ENCODE measurements around the gene RTN4RL2. TPM values are rescaled to one million over a fixed set of nuclear protein-coding genes. Genes with fewer than 3 reads are reported as not detected.

RTN4RL2 gene
- total RNA-seq, 1 donor from 2014 or later, result 4.8 TPM

DNA sequence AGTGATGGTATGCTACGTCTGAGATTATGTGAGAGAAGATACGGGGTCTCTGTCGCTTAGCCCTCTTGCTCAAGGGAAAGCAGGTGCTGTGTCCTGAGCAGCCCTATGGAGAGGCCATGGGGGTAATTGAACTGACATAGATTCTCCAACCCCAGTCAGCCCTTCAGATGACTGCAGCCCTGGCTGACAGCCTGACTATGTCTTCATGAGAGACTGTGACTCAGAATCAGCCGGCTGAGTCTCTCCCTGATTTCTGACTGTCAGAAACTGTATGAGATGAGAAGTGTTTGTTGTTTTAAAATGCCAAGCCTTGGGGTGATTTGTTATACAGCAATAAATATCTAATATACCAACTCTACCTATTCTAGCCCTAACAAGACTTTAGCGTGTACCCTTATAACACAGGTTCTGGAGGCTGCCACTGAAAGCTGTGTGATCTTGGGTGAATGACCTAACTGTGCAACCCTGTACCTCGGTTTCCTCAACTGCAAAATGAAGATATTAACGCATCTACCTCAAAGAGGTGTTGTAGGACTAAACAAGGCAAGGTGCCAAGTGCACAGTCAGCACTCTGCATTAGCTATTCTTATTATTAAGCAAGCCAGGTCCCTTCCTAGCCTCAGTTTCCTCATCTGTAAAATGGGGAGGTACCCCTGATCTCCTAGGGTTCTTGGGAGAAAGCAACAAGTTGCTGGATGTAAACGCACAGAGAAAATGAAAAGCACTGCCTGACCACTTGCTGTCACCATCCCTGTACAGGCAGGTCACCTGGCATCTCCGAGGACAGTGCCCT lies 30.3 kb downstream of the RTN4RL2 start:
- Histone ChIP-seq H3K27ac (no peak overlapping the region), H3K4me1 (no peaks in the 10 kb centered on the region), H3K9me3 (no peaks in the 10 kb centered on the region), H3K4me3 (no peak overlapping the region), H3K36me3 (peaks cover 43% of the 10 kb centered on the region), H3K27me3 (ENCODE audit: low read depth) (no peaks in the 10 kb centered on the region)
- ATAC-seq, result no peak
- intact Hi-C loops (cut with DNase I), result no loop called here
- no peak for DNase-seq
- TF ChIP-seq, protein P1, sequence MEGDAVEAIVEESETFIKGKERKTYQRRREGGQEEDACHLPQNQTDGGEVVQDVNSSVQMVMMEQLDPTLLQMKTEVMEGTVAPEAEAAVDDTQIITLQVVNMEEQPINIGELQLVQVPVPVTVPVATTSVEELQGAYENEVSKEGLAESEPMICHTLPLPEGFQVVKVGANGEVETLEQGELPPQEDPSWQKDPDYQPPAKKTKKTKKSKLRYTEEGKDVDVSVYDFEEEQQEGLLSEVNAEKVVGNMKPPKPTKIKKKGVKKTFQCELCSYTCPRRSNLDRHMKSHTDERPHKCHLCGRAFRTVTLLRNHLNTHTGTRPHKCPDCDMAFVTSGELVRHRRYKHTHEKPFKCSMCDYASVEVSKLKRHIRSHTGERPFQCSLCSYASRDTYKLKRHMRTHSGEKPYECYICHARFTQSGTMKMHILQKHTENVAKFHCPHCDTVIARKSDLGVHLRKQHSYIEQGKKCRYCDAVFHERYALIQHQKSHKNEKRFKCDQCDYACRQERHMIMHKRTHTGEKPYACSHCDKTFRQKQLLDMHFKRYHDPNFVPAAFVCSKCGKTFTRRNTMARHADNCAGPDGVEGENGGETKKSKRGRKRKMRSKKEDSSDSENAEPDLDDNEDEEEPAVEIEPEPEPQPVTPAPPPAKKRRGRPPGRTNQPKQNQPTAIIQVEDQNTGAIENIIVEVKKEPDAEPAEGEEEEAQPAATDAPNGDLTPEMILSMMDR (IDR thresholded peaks at IDR 0.05), result no peak

DNA sequence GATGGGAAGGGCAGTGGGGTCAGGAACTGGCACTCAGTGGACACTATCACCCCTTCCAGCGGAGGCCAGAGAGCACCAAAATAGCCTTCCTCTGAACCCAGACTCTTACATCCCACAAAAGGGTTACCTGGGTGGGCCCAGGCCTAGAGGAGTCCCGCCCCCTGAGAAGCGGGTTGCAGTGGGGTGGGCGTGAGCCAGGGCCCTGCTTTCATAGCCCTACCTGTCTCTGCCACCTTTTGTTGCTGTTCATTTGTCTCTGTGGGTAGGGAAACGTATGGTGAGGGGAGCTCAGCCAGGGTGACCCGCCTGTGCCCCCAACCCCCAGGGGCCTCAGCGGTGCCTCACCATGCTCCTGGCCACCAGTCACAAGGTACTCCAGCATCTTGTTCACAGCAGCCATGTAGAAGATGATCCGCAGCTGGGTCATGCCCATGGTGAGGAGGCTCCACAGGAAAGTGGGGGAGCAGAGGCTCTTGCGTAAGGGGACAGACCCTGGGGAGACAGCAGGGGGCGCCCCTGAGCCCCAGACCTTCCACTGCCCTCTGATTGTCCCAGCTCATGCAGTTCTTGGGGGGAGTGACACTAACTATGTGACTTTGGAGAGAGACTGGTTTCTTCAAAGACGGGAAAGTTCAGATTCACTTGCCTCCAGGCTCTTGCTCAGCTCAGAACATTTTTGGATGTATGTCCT lies 31.2 kb downstream of the RTN4RL2 start:
- H3K36me3 ChIP-seq, result peaks cover 41% of the 10 kb centered on the region
- intact Hi-C loops (cut with DNase I), result no loop called here
- H3K4me1 ChIP-seq, result no peaks in the 10 kb centered on the region
- H3K4me3 ChIP-seq, result no peak overlapping the region
- no peaks in the 10 kb centered on the region for H3K27me3 ChIP-seq (ENCODE audit: low read depth)
- H3K27ac ChIP-seq, result no peak overlapping the region
- no peaks in the 10 kb centered on the region for H3K9me3 ChIP-seq
- ATAC-seq, result peak; percentile 55 to 68
- TF ChIP-seq, protein P1 (IDR thresholded peaks at IDR 0.05), result peak; percentile 69
- no peak for DNase-seq

DNA sequence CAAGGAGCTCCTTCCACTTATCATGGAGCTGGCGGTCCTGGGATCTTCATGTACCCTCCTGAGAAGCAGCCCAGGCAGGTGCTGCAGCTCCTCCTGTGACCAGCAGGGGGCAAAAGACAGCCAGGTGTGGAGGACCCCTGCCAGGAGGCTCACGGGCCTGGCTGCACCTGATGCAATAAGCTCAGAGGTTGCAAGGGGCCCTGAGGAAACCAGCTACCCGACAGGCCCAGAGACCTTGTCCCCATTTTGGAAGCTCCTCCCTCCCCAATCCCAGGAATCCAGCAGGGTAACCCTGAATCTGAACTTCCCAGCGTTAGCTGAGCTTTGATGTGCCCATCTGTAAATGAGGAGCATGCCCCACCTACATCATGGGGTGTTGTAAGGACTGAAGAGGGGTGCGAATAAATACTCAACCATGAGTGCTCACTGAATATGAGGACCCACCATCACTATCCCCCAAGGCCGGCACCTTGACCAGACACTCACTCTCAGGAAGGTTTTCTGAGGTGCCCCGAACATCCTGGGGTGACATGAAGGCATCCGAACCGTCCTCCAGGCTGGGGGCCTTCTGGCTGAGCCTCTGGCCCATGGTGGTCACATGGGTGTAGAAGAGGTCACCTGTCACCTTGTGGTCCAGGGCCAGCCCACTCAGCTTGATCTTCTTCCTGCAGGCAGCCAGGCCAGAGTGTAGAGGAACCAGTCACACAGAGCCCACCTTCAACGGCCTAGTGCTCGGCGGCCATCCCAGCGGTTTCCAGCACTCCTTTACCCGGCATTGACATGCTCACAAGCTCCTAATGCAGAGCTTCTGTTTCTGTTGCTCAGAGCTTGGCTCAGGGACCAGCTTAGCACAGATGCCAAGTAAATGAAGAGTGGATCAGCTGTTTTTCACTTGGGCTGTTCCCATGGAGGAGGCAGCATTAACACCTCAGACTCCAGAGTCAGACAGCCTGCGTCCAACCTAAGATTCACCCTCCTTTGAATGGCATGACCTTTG lies 33.5 kb downstream of the RTN4RL2 start:
- ATAC-seq (peak; percentile 84 to 89), DNase-seq (peak; percentile 81)
- H3K27ac ChIP-seq, result no peak overlapping the region
- TF ChIP-seq, protein P1 (IDR thresholded peaks at IDR 0.05), result peak; percentile 91
- no peaks in the 10 kb centered on the region for H3K27me3 ChIP-seq (ENCODE audit: low read depth)
- H3K4me3 ChIP-seq, result no peak overlapping the region
- peaks cover 26% of the 10 kb centered on the region for H3K36me3 ChIP-seq
- H3K9me3 ChIP-seq, result no peaks in the 10 kb centered on the region
- intact Hi-C loops (cut with DNase I), result no loop called here
- H3K4me1 ChIP-seq, result peaks cover 3% of the 10 kb centered on the region

DNA sequence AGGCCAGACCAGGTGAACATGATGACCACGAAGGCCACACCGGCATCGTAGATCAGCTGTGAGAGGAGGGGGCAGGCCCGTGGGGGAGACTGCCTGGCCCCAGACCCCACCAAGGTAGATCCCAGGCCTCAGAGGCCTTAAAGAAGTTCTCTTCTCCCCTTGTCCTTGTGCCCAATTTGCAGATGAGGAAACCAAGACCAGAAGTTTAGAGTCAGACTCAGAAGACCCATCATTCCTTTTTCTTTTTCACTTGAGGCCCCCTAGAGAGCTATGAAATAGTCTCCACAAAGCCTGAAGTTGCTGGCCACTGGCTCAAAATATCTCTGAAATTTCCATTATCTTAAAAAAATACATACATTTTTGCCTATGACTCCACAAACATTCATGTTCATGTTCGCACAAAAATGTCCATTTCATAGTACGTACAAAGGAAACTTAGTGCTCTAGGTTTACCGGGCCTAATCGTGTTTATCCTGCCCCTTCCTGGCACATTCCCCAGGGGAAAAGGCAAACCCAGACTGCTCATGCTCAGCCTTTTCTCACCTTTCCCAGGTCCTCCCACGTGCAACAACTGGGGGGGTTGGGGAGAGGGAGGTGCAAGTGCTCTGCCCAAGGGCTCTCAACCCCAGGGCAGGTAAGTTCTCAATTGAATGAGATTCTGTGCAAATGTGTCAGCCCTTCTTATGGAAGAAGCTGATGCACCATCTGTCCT lies 35.9 kb downstream of the RTN4RL2 start:
- Histone ChIP-seq H3K9me3 (no peaks in the 10 kb centered on the region), H3K27ac (no peak overlapping the region), H3K36me3 (peaks cover 17% of the 10 kb centered on the region), H3K27me3 (ENCODE audit: low read depth) (no peaks in the 10 kb centered on the region), H3K4me3 (no peak overlapping the region), H3K4me1 (peaks cover 22% of the 10 kb centered on the region)
- intact Hi-C loops (cut with DNase I), result no loop called here
- ATAC-seq (no peak), DNase-seq (no peak)
- TF ChIP-seq, protein P1 (IDR thresholded peaks at IDR 0.05), result no peak
